Measurements from ENCODE around the gene MAP2K5. TPM values are rescaled to one million over a fixed set of nuclear protein-coding genes. Genes with fewer than 3 reads are reported as not detected.

MAP2K5 gene
- total RNA-seq, 2 donors from 2014 or later = 10.7 to 15.7 TPM

GRCh38 chr15:67573194-67573593 is 30.7 kb downstream of the MAP2K5 start:
- H3K27me3 ChIP-seq (replicated peaks; ENCODE audit: insufficient read depth) = no peaks in the 10 kb centered on the region
- intact Hi-C loops (cut with DNase I) = no loop called here
- no peaks in the 10 kb centered on the region for H3K36me3 ChIP-seq
- H3K27ac ChIP-seq = no peak overlapping the region
- no peak overlapping the region for H3K4me3 ChIP-seq
- TF ChIP-seq CTCF (IDR thresholded peaks at IDR 0.05) = no peak
- no peak for TF ChIP-seq POLR2AphosphoS5 (IDR thresholded peaks at IDR 0.05)
- TF ChIP-seq POLR2A (IDR thresholded peaks at IDR 0.05) = no peak
- no peaks in the 10 kb centered on the region for H3K4me1 ChIP-seq (replicated peaks)
- no peak for DNase-seq (ENCODE audit: low spot score)
- WGBS = 94% methylated on average over 3 of the region's 3 CpGs
- H3K9me3 ChIP-seq = no peaks in the 10 kb centered on the region

GRCh38 chr15:67575039-67575502 is 32.6 kb downstream of the MAP2K5 start:
- 91% methylated on average over 4 of the region's 4 CpGs for WGBS
- Histone ChIP-seq H3K9me3 (no peaks in the 10 kb centered on the region), H3K27ac (no peak overlapping the region), H3K36me3 (no peaks in the 10 kb centered on the region), H3K27me3 (replicated peaks; ENCODE audit: insufficient read depth) (no peaks in the 10 kb centered on the region), H3K4me3 (no peak overlapping the region), H3K4me1 (replicated peaks) (no peaks in the 10 kb centered on the region)
- intact Hi-C loops (cut with DNase I) = no loop called here
- TF ChIP-seq POLR2AphosphoS5 (IDR thresholded peaks at IDR 0.05) (no peak), CTCF (IDR thresholded peaks at IDR 0.05) (no peak), POLR2A (IDR thresholded peaks at IDR 0.05) (no peak)
- DNase-seq (ENCODE audit: low spot score) = no peak

- intact Hi-C loops (cut with DNase I) = no loop called here
- Histone ChIP-seq H3K9me3 (no peaks in the 10 kb centered on the region), H3K4me1 (replicated peaks) (no peaks in the 10 kb centered on the region), H3K4me3 (no peak overlapping the region), H3K27me3 (replicated peaks; ENCODE audit: insufficient read depth) (no peaks in the 10 kb centered on the region), H3K27ac (no peak overlapping the region), H3K36me3 (no peaks in the 10 kb centered on the region)
- WGBS = 94% methylated on average over 4 of the region's 4 CpGs
- DNase-seq (ENCODE audit: low spot score) = no peak
- TF ChIP-seq POLR2AphosphoS5 (IDR thresholded peaks at IDR 0.05) (no peak), CTCF (IDR thresholded peaks at IDR 0.05) (no peak), POLR2A (IDR thresholded peaks at IDR 0.05) (no peak)
Measured at GRCh38 chr15:67578020-67578600, 35.6 kb downstream of the MAP2K5 start.

GRCh38 chr15:67579164-67579563 is 36.7 kb downstream of the MAP2K5 start:
- Histone ChIP-seq H3K4me1 (replicated peaks) (no peaks in the 10 kb centered on the region), H3K4me3 (no peak overlapping the region), H3K9me3 (no peaks in the 10 kb centered on the region), H3K36me3 (no peaks in the 10 kb centered on the region), H3K27me3 (replicated peaks; ENCODE audit: insufficient read depth) (no peaks in the 10 kb centered on the region), H3K27ac (no peak overlapping the region)
- WGBS = 95% methylated on average over 5 of the region's 5 CpGs
- TF ChIP-seq POLR2AphosphoS5 (IDR thresholded peaks at IDR 0.05) (no peak), POLR2A (IDR thresholded peaks at IDR 0.05) (no peak), CTCF (IDR thresholded peaks at IDR 0.05) (no peak)
- no peak for DNase-seq (ENCODE audit: low spot score)
- intact Hi-C loops (cut with DNase I) = no loop called here

- no peak overlapping the region for H3K4me3 ChIP-seq
- TF ChIP-seq POLR2A (IDR thresholded peaks at IDR 0.05) = no peak
- no peak for TF ChIP-seq POLR2AphosphoS5 (IDR thresholded peaks at IDR 0.05)
- no peak for TF ChIP-seq CTCF (IDR thresholded peaks at IDR 0.05)
- no peaks in the 10 kb centered on the region for H3K36me3 ChIP-seq
- no peaks in the 10 kb centered on the region for H3K27me3 ChIP-seq (replicated peaks; ENCODE audit: insufficient read depth)
- intact Hi-C loops (cut with DNase I) = no loop called here
- no peaks in the 10 kb centered on the region for H3K4me1 ChIP-seq (replicated peaks)
- no peaks in the 10 kb centered on the region for H3K9me3 ChIP-seq
- 58% methylated on average over 4 of the region's 4 CpGs for WGBS
- H3K27ac ChIP-seq = no peak overlapping the region
- no peak for DNase-seq (ENCODE audit: low spot score)
Measured at GRCh38 chr15:67579967-67580366, 37.5 kb downstream of the MAP2K5 start.
